ENCODE data around the gene CD19. TPM values are rescaled to one million over a fixed set of nuclear protein-coding genes. Genes with fewer than 3 reads are reported as not detected.

CD19 gene
- total RNA-seq, result not detected in 2 replicates

DNA sequence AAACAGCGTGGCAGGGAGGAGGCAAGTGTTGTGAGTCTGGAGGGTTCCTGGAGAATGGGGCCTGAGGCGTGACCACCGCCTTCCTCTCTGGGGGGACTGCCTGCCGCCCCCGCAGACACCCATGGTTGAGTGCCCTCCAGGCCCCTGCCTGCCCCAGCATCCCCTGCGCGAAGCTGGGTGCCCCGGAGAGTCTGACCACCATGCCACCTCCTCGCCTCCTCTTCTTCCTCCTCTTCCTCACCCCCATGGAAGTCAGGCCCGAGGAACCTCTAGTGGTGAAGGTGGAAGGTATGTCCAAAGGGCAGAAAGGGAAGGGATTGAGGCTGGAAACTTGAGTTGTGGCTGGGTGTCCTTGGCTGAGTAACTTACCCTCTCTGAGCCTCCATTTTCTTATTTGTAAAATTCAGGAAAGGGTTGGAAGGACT lies at the start of gene CD19:
CD19 (plus strand) TSS at position 171 of the 425 bp plus-strand sequence; CDS start at position 201, 30 bp downstream.

DNA sequence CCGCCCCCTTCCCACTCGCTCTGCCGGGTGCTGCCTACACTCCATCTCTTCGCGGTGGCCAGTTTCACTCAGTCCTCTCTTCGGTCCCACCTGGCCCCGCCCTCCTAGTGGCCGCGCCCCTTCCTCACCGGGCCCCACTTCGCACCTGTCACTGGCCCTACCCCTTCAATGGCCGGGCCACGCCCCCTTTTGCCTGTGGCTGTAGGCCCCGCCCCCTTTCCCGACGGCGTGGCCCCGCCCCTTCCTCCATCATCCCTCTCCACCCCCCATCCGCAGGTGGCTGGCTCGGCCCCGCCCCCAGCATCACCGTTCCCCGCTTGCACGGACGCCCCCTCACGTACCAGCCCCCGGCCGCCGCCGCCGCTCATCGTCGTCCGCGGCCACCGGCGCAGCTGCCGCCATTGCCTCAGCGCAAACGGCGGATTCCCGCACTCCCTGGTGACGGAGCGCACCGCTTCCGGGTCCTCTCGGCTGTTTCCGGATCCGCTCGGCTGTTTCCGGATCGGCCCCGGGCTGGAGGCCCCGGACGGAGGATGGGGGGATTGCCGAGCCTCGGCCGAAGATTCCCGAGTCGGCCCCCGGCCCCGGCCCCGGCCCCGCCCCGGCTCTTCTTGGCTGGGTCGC lies 6.9 kb upstream of the CD19 start, which contains the start of gene RABEP2:
RABEP2 (minus strand) TSS at position 477 of the 624 bp plus-strand sequence; CDS start at position 402, 75 bp downstream.

DNA sequence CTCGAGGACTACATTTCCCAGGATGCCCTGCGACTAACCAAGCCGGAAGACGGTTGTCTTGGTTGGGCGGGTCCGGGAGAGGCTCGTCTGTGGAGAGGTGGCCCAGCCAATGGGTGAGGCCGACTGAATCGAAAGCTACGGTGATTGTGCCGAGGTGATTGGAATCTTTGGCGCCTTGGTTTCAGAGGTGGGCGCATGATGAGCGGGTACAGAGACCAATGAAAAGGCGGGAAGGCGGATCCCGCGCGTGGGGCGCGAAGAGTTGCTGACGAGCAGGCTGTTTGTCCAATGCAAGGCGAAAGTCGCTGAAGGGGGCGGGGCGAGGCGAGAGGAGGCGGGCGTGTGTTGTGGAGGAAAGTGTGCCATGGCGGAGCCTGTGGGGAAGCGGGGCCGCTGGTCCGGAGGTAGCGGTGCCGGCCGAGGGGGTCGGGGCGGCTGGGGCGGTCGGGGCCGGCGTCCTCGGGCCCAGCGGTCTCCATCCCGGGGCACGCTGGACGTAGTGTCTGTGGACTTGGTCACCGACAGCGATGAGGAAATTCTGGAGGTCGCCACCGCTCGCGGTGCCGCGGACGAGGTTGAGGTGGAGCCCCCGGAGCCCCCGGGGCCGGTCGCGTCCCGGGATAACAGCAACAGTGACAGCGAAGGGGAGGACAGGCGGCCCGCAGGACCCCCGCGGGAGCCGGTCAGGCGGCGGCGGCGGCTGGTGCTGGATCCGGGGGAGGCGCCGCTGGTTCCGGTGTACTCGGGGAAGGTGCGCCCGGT lies 19.1 kb downstream of the CD19 start, which contains the start of gene NFATC2IP:
NFATC2IP (plus strand) TSS at position 290 of the 762 bp plus-strand sequence; CDS start at position 365, 75 bp downstream.

DNA sequence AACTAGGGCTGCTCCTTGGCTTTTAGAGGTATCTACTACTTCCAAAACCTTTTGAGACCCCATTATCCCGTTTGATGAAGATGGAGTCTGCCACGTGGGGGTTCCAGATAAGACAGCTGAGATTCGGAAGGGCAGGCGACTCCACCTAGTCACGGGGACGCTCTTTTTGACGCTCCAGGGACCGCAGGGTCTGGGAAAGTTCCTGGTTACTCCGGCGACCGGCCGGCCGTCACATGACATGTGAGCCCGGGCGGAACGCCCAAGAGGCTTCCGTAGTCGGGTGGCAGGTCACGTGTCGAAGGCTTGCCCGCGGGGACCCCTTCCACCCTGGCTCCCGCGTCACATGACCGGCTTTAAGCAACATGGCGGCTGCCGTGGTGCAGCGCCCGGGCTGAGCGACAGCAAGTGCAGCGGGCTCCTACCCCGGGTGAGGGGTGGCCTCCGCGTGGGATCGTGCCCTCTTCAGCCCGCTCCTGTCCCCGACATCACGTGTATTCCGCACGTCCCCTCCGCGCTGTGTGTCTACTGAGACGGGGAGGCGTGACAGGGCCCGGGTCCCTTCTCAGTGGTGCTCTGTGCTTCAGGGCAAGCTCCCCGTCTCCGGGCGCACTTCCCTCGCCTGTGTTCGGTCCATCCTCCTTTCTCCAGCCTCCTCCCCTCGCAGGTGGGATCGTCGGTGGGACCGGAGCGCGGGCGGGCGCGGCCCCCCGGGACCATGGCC lies 42.8 kb downstream of the CD19 start, which contains the start of gene SPNS1:
SPNS1 (plus strand) TSS at position 342 of the 721 bp plus-strand sequence; CDS start at position 716, 374 bp downstream.

DNA sequence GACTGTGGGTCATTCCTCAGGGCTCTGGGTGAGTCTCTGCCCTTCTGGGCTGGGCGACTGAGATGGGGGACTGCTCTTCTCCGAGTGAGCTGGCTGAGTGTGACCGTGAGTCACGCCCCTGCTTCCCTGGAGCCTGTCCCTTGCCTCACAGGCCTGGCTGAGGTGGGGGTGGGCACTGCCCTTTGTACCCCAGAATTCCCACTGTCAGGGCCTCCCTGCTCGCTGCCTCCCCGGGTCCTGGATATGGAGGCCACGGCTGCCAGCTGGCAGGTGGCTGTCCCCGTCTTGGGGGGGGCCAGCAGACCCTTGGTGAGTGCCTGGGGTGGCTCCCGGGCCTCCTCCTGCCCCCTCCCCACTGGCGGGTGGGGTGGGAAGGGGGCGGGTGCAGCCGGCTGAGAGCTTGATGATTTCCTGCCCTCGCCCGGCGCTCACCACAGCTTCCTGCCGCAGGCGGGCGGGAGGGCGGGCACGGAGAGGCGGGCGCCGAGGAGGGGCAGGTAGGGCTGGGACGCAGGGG lies 52.9 kb downstream of the CD19 start, which contains the start of gene LAT:
LAT (plus strand) TSS at position 434 of the 517 bp plus-strand sequence. CDS start 366 bp downstream, outside the sequence.

Other genes with a start within 250 kb of the CD19 start
- gene EIF3C, start 220.5 kb upstream of the CD19 start, total RNA-seq, result 50.2 and 144 TPM in 2 replicates
- 3.6 and 4.6 TPM in 2 replicates for gene NPIPB9, start 180.2 kb upstream of the CD19 start, total RNA-seq
- 50.5 and 84.6 TPM in 2 replicates for gene ATXN2L, start 109.0 kb upstream of the CD19 start, total RNA-seq
- 91.8 and 99.2 TPM in 2 replicates for gene TUFM, start 85.6 kb upstream of the CD19 start, total RNA-seq
- gene SH2B1, start 68.1 kb upstream of the CD19 start, total RNA-seq, result 7.7 and 15.3 TPM in 2 replicates
- gene ATP2A1, start 53.5 kb upstream of the CD19 start, total RNA-seq, result under 0.01 and 1.0 TPM in 2 replicates
- gene RABEP2, start 6.7 kb upstream of the CD19 start, total RNA-seq, result 32.1 and 41.3 TPM in 2 replicates
- gene NFATC2IP, start 19.0 kb downstream of the CD19 start, total RNA-seq, result 8.3 and 20.3 TPM in 2 replicates
- 25.2 and 26.4 TPM in 2 replicates for gene SPNS1, start 42.8 kb downstream of the CD19 start, total RNA-seq
- 0.30 and 1.5 TPM in 2 replicates for gene LAT, start 53.1 kb downstream of the CD19 start, total RNA-seq